GM21786 (cell line): ENCODE results near the gene CD160.
"Not testable (repeated sequence)": the region's sequence is repeated elsewhere in the genome, so short reads cannot be mapped to it uniquely, and the experiment has no call there.

Source experiments
- ATAC-seq: cut with Tn5 transposase; IDR thresholded peaks from one replicate; pipeline ENCODE4 v1.9.1; 2021; ENCODE audit not compliant: unreplicated experiment

The CD160 gene

DNA sequence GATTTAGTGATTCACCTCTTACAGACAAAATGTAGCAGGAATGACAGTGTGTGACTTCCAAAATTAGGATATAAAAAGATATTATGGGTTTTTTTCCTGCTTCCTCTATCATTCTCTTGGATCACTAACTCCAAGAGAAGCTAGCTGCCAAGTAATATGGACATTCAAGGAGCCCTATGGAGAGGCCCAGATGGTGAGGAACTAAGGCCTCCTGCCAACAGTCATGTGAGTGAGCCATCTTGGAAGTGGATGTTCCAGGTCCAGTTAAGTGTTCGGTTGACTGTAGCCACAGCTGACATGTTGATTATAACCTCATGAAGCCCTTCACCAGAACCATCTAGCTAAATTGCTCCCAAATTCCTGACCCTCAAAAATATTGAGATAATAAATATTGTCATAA lies 38.8 kb downstream of the CD160 start:
- no peak for ATAC-seq

DNA sequence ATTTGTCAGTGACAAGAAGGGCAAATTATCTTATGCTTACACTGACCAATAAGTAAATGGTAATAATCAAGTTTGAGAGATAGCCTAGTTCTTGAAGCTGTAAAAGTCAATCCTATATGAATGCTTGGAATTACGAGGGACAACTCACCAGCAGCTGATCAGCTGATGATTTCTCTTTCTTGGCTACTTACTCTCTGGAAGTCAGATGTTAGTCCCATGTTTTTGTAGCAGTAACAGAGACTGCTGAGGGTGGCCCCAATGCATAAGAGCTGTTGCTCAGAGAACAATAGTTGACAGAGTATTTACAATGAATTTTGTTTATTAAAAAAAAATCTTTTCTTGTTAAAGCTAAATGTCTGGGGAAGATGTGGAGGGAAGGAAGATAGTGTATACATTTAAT lies 39.3 kb downstream of the CD160 start:
- no peak for ATAC-seq

DNA sequence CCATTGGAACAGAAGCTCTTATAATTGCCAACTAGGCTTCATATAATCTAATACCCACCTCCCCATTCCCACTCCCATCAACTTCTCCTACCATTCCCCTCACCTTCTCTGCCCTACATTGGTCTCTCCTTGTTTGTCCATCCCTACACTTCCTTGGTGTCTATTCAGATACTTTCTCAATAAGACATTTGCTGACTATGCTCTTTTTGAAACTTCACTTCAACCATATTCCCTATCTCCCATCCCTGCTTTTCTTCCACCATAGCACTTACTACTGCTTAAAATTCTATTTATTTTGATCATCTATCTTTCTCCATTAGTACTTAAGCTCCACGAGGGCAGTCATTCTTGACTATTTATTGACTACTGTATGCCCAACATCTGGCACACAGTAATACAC lies 40.4 kb downstream of the CD160 start:
- no peak for ATAC-seq

DNA sequence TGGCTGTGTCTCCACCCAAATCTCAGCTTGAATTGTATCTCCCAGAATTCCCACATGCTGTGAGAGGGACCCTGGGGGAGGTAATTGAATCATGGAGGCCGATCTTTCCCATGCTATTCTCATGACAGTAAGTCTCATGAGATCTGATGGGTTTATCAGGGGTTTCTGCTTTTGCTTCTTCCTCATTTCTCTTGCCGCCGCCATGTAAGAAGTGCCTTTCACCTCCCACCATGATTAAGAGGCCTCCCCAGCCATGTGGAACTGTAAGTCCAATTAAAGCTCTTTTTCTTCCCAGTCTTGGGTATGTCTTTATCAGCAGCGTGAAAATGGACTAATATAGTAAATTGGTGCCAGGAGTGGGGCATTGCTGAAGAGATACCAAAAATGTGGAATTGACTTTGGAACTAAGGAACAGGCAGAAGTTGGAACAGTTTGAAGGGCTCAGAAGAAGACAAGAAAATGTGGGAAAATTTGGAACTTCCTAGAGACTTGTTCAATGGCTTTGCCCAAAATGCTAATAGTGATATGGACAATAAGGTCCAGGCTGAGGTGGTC lies 41.2 kb downstream of the CD160 start:
- ATAC-seq = not testable (repeated sequence)

DNA sequence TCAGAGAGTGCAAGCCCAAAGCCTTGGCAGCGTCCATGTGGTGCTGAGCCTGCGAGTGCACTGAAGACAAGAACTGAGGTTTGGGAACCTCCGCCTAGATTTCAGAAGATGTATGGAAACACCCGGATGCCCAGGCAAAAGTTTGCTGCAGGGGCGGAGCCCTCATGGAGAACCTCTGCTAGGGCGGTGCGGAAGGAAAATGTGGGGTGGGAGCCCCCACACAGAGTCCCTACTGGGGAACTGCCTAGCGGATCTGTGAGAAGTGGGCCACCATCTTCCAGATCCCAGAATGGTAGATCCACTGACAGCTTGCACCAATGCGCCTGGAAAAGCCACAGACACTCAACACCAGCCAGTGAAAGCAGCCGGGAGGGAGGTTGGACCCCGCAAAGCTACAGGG lies 42.2 kb downstream of the CD160 start:
- ATAC-seq = not testable (repeated sequence)

DNA sequence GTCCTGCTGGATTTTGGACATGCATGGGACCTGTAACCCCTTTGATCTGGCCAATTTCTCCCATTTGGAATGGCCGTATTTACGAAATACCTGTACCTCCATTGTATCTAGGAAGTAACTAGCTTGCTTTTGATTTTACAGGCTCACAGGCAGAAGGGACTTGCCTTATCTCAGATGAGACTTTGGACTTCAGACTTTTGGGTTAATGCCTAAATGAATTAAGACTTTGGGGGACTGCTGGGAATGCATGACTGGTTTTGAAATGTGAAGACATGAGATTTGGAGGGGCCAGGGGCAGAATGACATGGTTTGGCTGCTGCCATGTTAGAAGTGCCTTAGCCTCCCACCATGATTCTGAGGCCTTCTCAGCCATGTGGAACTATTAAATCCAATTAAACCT lies 42.7 kb downstream of the CD160 start:
- ATAC-seq = not testable (repeated sequence)

DNA sequence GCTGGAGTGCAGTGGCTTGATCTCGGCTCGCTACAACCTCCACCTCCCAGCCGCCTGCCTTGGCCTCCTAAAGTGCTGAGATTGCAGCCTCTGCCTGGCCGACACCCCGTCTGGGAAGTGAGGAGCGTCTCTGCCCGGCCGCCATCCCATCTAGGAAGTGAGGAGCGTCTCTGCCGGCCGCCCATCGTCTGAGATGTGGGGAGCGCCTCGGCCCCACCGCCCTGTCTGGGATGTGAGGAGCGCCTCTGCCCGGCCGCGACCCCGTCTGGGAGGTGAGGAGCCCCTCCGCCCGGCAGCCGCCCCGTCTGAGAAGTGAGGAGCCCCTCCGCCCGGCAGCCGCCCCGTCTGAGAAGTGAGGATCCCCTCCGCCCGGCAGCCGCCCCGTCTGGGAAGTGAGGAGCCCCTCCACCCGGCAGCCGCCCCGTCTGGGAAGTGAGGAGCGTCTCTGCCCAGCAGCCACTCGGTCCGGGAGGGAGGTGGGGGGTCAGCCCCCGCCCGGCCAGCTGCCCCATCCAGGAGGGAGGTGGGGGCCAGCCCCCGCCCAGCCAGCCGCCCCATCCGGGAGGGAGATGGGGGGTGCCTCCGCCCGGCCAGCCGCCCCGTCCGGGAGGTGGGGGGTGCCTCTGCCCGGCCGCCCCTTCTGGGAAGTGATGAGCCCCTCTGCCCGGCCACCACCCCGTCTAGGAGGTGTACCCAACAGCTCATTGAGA lies 45.1 kb downstream of the CD160 start:
- ATAC-seq = not testable (repeated sequence)

DNA sequence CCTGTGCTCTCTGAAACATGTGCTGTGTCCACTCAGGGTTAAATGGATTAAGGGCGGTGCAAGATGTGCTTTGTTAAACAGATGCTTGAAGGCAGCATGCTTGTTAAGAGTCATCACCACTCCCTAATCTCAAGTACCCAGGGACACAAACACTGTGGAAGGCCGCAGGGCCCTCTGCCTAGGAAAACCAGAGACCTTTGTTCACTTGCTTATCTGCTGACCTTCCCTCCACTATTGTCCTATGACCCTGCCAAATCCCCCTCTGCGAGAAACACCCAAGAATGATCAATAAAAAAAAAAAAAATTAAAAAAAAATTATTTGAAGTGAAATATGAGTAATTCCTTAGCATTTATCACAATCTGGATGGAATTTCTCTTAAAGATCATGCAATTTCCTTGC lies 45.8 kb downstream of the CD160 start:
- ATAC-seq = not testable (repeated sequence)

DNA sequence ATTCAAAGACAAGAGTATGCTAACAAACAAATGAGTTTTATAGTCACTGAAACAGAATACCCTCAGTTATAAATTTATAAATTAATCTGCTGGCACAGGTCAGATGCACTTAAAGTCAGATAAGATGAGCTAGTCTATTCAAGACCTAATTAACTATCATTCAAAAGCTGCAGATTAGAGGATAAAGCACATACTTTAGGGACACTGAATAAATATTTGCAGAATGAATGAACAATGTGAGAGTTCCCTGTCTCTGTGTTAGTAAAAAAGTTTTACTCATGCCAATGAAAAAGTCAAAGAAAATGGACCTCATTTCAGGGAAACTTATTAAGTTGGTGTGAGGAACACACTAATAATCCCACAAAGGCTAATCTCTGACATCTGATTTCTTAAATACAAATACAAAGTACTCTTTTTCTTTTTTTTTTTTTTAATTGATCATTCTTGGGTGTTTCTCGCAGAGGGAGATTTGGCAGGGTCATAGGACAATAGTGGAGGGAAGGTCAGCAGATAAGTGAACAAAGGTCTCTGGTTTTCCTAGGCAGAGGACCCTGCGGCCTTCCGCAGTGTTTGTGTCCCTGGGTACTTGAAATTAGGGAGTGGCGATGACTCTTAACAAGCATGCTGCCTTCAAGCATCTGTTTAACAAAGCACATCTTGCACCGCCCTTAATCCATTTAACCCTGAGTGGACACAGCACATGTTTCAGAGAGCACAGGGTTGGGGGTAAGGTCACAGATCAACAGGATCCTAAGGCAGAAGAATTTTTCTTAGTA lies 46.5 kb downstream of the CD160 start:
- not testable (repeated sequence) for ATAC-seq

DNA sequence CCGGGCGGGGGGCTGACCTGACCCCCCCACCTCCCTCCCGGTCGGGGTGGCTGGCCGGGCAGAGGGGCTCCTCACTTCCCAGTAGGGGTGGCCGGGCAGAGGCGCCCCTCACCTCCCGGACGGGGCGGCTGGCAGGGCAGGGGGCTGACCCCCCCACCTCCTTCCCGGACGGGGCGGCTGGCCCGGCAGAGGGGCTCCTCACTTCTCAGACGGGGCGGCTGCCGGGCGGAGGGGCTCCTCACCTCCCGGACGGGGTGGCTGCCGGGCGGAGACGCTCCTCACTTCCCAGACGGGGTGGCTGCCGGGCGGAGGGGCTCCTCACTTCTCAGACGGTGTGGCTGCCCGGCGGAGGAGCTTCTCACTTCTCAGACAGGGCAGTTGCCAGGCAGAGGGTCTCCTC lies 47.6 kb downstream of the CD160 start:
- ATAC-seq = not testable (repeated sequence)

DNA sequence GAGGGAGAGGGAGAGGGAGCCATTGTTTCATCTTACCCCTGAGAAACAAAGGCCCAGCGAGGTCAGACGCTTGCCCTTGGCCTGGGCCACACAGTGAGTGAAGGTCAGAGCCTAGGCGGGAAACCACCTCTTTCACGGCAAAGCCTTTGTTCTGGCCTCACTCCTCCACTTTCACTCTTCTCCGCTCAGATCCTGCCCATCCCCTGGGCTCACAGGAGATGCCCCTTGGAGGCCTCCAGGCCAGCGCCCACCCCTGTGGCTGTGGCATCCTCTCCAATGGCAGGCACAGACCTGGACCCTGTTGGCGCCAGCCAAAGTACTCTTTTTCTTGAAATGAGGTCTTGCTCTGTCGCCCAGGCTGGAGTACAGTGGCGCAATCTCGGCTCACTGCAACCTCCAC lies 48.7 kb downstream of the CD160 start:
- ATAC-seq = not testable (repeated sequence)

DNA sequence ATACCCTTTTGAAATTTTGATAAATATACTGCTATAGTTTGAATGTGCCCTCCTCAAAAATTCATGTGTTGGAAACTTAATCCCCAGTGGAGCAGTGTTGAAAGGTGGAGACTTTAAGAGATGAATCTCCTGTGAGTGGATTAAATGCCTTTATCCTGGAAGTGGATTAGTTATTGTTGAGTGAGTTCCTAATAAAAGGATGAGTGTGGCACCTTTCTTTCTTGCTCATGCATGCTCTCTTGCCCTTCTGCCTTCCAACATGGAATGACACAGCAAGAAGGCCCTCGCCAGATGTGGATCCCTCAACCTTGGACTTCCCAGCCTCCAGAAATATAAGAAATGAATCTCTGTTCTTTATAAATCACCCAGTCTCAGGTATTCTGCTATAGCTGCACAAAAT lies 51.8 kb downstream of the CD160 start:
- no peak for ATAC-seq

DNA sequence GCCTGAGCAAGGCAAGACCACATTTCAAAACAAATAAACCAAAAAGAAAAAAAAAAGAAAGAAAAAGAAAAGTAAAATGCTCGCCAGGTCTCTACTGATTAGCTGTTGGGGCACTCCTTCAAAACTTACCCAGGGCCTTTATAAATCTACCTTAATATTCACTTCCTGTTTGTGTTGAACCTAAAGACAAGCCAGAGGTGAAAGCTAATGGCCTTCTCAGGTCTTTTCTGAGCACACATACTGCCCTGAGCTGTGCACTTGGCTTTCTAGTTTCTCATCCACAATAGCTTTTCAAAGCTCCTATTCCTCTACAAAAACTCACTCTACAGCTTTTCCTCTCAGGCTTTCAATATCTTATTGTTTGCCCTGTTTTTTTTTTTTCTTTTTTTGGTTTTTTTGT lies 54.1 kb downstream of the CD160 start:
- no peak for ATAC-seq

DNA sequence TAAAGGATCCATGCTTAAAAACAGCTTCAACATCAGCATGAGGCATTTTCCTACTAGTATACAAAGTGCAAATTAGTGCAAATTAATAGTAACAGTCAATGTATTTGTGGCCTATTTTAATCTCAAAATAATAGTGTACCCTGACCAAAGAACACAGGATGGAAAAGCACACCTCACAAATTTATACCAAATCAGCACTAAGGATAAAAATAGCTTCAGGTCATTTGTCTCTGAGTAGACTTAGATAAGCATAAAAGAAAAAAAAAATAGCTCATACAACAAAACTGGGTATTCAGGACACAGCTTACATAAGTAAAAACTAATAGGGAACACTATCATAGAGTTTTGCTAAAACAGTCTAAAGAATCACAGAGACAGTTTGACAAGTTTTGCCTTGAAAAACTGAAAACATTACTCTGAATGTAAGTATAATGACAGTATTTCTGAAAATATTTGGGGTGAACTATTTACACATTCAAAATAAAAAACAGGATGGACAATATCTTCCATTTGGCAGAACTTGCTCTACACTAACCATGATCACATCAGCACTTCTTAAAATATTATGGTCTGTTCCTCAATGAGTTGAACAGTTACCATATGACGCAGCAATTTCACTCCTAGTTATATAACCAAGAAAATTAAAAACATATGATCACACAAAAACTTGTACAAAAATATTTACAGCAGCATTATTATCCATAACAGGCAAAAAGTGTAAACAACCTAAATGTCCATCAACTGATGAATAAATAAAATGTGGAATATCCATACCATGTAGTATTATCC lies 58.3 kb downstream of the CD160 start:
- no peak for ATAC-seq

DNA sequence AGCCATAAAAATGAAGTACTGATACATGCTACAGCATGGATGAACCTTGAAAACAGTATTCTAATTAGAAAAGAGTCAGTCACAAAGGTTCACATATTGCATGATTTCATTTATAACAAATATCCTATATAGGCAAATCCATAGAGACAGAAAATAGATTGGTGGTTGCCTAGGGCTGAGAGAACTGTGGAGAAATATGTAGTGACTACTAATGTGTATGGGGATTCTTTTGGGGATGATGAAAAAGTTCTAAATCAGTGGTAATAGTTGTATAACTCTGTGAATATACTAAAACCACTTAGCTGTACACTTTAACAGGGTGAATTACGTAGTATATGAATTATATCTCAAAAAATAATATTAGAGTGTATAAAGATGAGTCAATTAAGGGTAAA lies 58.8 kb downstream of the CD160 start:
- ATAC-seq = no peak

DNA sequence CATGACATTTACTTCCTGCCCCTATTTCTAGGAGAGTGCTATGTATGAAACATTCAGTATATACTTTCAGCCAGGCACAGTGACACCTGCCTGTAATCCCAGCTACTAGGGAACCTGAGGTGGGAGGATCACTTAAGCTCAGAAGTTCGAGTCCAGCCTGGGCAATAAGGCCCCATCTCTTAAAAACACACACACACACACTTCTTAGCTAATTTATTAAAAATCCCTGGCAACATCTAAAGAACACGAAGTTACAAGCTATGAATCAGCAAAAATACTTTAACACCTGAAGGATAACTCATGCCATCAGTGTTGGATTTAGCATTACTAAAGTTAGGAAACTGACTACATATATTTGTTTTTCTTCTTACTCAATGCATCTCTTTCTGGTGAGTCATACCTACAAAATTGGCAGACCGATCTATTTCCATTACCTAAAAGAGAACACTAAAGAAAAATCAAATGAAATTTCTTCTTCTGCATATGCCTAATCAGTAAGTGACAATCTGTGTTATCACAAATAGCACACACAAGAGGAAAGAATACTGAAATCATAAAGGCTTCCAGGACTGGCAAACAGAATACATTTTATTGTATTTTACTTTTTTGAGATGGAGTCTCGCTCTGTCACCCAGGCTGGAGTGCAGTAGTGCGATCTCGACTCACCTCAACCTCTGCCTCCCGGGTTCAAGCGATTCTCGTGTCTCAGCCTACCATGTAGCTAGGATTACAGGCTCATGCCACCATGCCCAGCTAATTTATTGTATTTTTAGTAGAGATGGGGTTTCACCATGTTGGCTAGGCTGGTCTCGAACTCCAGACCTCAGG lies 63.2 kb downstream of the CD160 start:
- no peak for ATAC-seq

DNA sequence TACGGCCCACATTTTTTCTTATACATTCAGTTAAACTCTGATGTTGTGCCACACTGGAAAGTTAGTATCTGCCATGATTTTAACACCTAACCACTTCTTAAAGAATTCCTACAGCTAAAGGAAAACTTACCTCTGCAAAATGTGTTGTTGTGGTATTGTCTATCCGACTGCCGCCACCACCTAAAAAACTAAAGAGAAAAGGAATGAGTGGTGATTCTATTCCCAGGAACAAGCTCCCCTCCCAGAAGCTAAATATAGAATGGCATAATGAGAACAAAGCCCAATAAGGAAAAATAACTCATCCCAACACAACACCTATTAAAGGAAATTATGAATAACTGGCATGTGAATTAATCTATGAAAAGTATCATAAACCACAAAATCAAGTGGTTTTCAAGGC lies 65.1 kb downstream of the CD160 start:
- no peak for ATAC-seq

DNA sequence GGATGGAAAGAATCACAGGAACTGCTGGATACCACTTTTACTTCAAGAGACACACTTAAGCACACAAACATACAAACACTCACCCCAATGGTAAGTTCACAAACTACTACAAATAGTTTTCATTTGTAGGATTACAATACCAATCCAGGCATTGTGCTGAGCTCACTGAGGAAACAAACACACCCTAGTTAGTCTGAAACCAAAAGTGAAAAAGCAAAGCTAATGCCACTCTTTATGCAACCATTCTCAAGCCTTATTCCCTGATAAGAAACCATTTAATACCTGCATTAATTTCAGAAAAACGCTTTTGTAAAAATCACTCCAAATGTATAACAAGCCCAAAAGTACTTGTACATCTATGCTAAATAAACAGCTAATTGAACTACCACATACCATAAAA lies 66.2 kb downstream of the CD160 start:
- no peak for ATAC-seq

DNA sequence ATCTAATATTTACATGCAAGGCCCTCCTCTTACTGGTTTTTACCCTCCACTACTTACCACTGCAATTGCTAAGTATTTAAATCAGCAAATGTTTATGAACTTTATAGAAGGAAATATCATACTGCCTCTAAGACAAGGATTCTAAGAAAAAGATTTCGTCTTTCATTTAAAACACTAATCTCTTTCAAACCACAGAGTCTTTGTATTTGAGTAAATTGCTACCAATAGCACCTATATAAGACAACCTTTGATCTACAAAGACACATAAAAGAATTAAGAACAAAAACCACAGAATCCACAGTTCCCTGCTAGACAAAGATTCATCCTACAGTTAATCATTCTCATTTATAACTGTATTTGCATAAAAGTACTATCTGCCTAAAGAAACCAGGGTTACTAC lies 67.0 kb downstream of the CD160 start:
- no peak for ATAC-seq

DNA sequence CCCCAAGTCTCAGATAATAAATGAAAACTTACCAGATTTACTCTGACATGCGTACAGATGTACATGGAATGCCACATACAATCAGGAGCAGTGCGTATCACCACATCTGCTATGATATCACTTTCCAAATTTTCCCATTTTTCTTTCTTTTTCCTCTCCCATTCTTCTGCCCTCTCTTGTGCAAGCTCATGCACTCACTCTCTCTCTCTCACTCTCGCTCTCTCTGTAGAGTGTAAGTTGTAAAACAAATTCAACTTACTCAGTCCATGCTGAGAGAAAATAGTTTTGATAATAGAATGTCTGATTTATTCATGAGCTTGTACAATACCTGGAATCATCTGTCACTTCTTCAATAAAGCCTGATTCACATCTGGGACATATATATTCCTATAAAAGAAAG lies 69.3 kb downstream of the CD160 start:
- no peak for ATAC-seq
